ENCODE measurements around the gene NFXL1. TPM values are rescaled to one million over a fixed set of nuclear protein-coding genes. Genes with fewer than 3 reads are reported as not detected.

The NFXL1 gene
- total and polyA plus RNA-seq, 2 of the 4 experiments (the other 2 are of a cell fraction) = 13.9 to 23.1 TPM

- no peak overlapping the region for H3K14ac ChIP-seq (replicated peaks; ENCODE audit: low read depth, low read length)
- H2BK15ac ChIP-seq (ENCODE audit: low read depth, low read length) = no peak overlapping the region
- in situ Hi-C loops (cut with MboI; ENCODE audit: low sequenced_read_pairs) (no loop called here), intact Hi-C loops (cut with micrococcal nuclease) (no loop called here), dilution Hi-C loops (cut with HindIII; ENCODE audit: low sequenced_read_pairs, unreplicated experiment) (no loop called here)
- no peak overlapping the region for H3K4ac ChIP-seq (ENCODE audit: low read depth, low read length)
- no peak overlapping the region; a peak in 1 of 4 replicates for H4K8ac ChIP-seq (ENCODE audit: low read depth in 2 of 2, low read length in 2 of 2)
- peaks cover 2% of the 10 kb centered on the region; the same call in 1 of the 2 replicates for H3K4me1 ChIP-seq (ENCODE audit: control insufficient read depth, insufficient read depth, low read length)
- DNase-seq (no peak), ATAC-seq (ENCODE audit: low read depth) (no peak)
- H3K27me3 ChIP-seq (ENCODE audit: control insufficient read depth, insufficient read depth, low read length) = no peaks in the 10 kb centered on the region
- no peak overlapping the region for H3K23ac ChIP-seq (ENCODE audit: low read depth, low read length)
- peaks cover 0 to 4% of the 10 kb centered on the region in 2 experiments; a peak in 2 of 4 replicates for H3K79me1 ChIP-seq (ENCODE audit: low read depth in 1 of 2, low read length in 2 of 2)
- no peak overlapping the region for H2AK5ac ChIP-seq (ENCODE audit: low read depth, low read length)
- H2BK5ac ChIP-seq (ENCODE audit: low read depth, low read length, poor library complexity, severe bottlenecking) = peak overlapping the region; percentile 26
- no peak overlapping the region for H3K4me3 ChIP-seq (ENCODE audit: insufficient read depth, low read depth, low read length)
- H2AFZ ChIP-seq (replicated peaks; ENCODE audit: low read length, poor library complexity) = no peak overlapping the region
- H2AK9ac ChIP-seq (replicated peaks; ENCODE audit: low read depth, low read length, poor library complexity) = no peak overlapping the region
- CTCF ChIA-PET = interaction anchor here (0.6 kb wide), 1 partner anchor 126 kb away, joined by 3 read pairs; no protein-coding TSS in a partner anchor
- H4K5ac ChIP-seq (ENCODE audit: low read depth, low read length) = peak overlapping the region; percentile 52; the same call in 1 of the 2 replicates
- H3K9me3 ChIP-seq (ENCODE audit: control insufficient read depth, insufficient read depth, low read length) = peaks cover 9% of the 10 kb centered on the region
- H3K36me3 ChIP-seq (ENCODE audit: control insufficient read depth, insufficient read depth, low read length) = peaks cover 23% of the 10 kb centered on the region
- POLR2A ChIA-PET (ENCODE audit: unreplicated experiment) = no interaction called here
- H3K4me2 ChIP-seq (ENCODE audit: low read depth, low read length) = no peak overlapping the region
- H3K18ac ChIP-seq (ENCODE audit: low read depth, low read length) = no peak overlapping the region
- WGBS, 2 experiments (ENCODE audit: extremely low coverage in 2 of 2, insufficient read length in 1 of 2) = no CpG with 5 or more reads among the region's 3 CpGs
- H2BK20ac ChIP-seq (ENCODE audit: low read depth, low read length) = no peak overlapping the region
- H3K9ac ChIP-seq (ENCODE audit: low read depth, low read length) = no peak overlapping the region
- no peaks in the 10 kb centered on the region for H4K20me1 ChIP-seq (ENCODE audit: insufficient read depth, low read length)
- H2BK120ac ChIP-seq (ENCODE audit: low read depth, low read length) = no peak overlapping the region
- no peak overlapping the region for H3K56ac ChIP-seq (ENCODE audit: extremely low read depth, insufficient read depth, low read length)
- TF ChIP-seq MXI1 (IDR thresholded peaks at IDR 0.05; ENCODE audit: borderline replicate concordance, low read depth, low read length) (no peak), SMC3 (IDR thresholded peaks at IDR 0.05; ENCODE audit: low read depth, low read length) (no peak)
- H3K9me1 ChIP-seq (ENCODE audit: insufficient read depth, low read length) = no peaks in the 10 kb centered on the region
- no peak overlapping the region for H3K27ac ChIP-seq (ENCODE audit: insufficient read depth, low read length)
- H4K91ac ChIP-seq (ENCODE audit: insufficient read depth, low read depth, low read length) = no peak overlapping the region
- no TSS peak for BruUV-seq (replicated peaks)
Measured at GRCh38 chr4:47876784-47877546, 37.4 kb downstream of the NFXL1 start.
